ENCODE measurements around the gene FARS2.

GRCh38 chr6:5540370-5540769 is 279.1 kb downstream of the FARS2 start:
- no peak for TF ChIP-seq CTCF (conservative IDR thresholded peaks at IDR 0.05; ENCODE audit: low read depth, low read length)
- TF ChIP-seq EZH2 (IDR thresholded peaks at IDR 0.05; ENCODE audit: borderline replicate concordance, low read depth, low read length, poor library complexity, severe bottlenecking) = no peak

All from A673 (cell line).